KMS-11 (cell line): Measurements from ENCODE around the gene TSPAN14.

Source experiments
- H2AFZ ChIP-seq: fragments of 200-600 bp; sonication (generic); 2 replicates; pipeline ENCODE4 v1.6.1; 2016; ENCODE audit warnings: antibody characterized with exemption, mixed run types, low read depth
- H3K27ac ChIP-seq: fragments of 200-600 bp; sonication (generic); 2 replicates; pipeline ENCODE4 v1.6.1; 2016; ENCODE audit warnings: mild to moderate bottlenecking, mixed run types
- H3K27me3 ChIP-seq: fragments of 200-600 bp; sonication (generic); 2 replicates; pipeline ENCODE4 v1.6.1; 2017; ENCODE audit warnings: mild to moderate bottlenecking, low read depth, mixed run types, moderate library complexity; ENCODE audit not compliant: insufficient read depth
- H3K36me3 ChIP-seq: fragments of 200-600 bp; sonication (generic); 2 replicates; pipeline ENCODE4 v1.6.1; 2017; ENCODE audit warnings: mild to moderate bottlenecking, mixed run types; ENCODE audit not compliant: insufficient read depth
- H3K4me1 ChIP-seq: fragments of 200-600 bp; sonication (generic); 2 replicates; pipeline ENCODE4 v1.6.1; 2016; ENCODE audit warnings: mild to moderate bottlenecking, low read depth, mixed run types; ENCODE audit not compliant: poor library complexity, severe bottlenecking
- H3K4me2 ChIP-seq: fragments of 200-600 bp; sonication (generic); 2 replicates; pipeline ENCODE4 v1.7.0; 2016; ENCODE audit warnings: mild to moderate bottlenecking, mixed run types
- H3K4me3 ChIP-seq: fragments of 200-600 bp; sonication (generic); IDR thresholded peaks from 2 replicates; pipeline ENCODE4 v1.6.1; 2017; ENCODE audit warnings: low read depth, low read length, mixed read lengths; ENCODE audit not compliant: insufficient read depth
- H3K79me2 ChIP-seq: fragments of 200-600 bp; sonication (generic); 2 replicates; pipeline ENCODE4 v1.6.1; 2016; ENCODE audit warnings: low read depth, mixed run types; ENCODE audit not compliant: insufficient read depth
- H3K9ac ChIP-seq: fragments of 200-600 bp; sonication (generic); 2 replicates; pipeline ENCODE4 v1.6.1; 2016; ENCODE audit warnings: mild to moderate bottlenecking, mixed run types
- H4K20me1 ChIP-seq: fragments of 200-600 bp; sonication (generic); 2 replicates; pipeline ENCODE4 v1.6.1; 2016; ENCODE audit warnings: mild to moderate bottlenecking, mixed run types; ENCODE audit not compliant: insufficient read depth
- CTCF ChIP-seq: fragments of 200-600 bp; sonication (generic); conservative IDR thresholded peaks from 2 replicates; pipeline ENCODE4 v1.6.1; 2017; ENCODE audit warnings: low read depth, mild to moderate bottlenecking, antibody characterized with exemption, low read length, moderate library complexity, mixed read lengths

Gene TSPAN14

GRCh38 chr10:80571352-80571751 lies 117.2 kb downstream of the TSPAN14 start:
- no peak overlapping the region for H2AFZ ChIP-seq
- H3K79me2 ChIP-seq, result no peaks in the 10 kb centered on the region
- H3K36me3 ChIP-seq, result no peaks in the 10 kb centered on the region
- TF ChIP-seq CTCF, result no peak
- H3K4me3 ChIP-seq, result no peak overlapping the region
- no peak overlapping the region for H3K4me2 ChIP-seq
- H3K4me1 ChIP-seq, result no peaks in the 10 kb centered on the region
- H4K20me1 ChIP-seq, result no peaks in the 10 kb centered on the region
- no peak overlapping the region for H3K27ac ChIP-seq
- no peaks in the 10 kb centered on the region for H3K27me3 ChIP-seq
- no peak overlapping the region for H3K9ac ChIP-seq

- Histone ChIP-seq H3K4me1 (no peaks in the 10 kb centered on the region), H3K4me2 (no peak overlapping the region), H3K27ac (no peak overlapping the region), H4K20me1 (no peaks in the 10 kb centered on the region), H2AFZ (no peak overlapping the region), H3K4me3 (no peak overlapping the region), H3K9ac (no peak overlapping the region), H3K36me3 (no peaks in the 10 kb centered on the region), H3K27me3 (no peaks in the 10 kb centered on the region), H3K79me2 (no peaks in the 10 kb centered on the region)
- TF ChIP-seq CTCF, result no peak
These were observed 125.2 kb downstream of the TSPAN14 start for GRCh38 chr10:80579181-80579763.

DNA sequence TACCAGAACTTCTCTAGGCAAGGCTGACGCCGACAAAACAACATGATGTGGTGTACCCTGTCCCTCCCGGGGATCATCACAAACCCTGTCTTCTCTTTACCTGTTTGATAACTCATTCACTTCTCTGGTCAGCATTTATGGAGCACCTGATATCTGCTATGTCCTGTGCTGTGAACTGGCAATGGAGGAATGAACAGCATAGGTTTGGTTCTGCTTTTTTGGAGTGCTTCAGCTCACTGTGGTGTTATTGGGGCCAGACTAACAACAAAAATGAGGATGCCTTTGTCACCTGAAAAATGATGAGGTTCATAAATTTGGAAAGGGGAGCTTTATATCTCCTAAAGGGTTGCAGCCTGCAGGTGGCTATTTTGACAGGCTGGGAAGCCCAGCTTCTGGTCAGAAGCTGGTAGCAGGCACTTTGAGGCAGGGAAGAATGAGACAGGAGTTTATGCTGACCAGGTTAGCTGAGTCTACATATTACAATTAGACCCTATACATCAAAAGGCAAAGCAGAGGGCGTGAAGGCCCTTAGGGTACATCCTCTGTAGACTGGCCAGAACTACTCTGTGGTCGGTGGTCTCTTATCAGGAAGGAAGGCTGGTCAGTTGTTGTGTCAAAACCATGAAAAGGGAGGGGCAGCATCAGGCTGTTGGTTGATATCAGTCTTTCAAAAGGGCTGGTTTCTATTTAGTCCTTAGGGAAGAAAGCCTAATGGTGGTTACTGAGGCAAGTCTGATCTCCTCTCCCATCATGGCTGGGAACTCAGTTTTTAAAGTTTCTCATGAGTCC lies 125.9 kb downstream of the TSPAN14 start:
- H3K36me3 ChIP-seq, result no peaks in the 10 kb centered on the region
- H3K79me2 ChIP-seq, result no peaks in the 10 kb centered on the region
- no peak overlapping the region for H3K4me3 ChIP-seq
- H4K20me1 ChIP-seq, result no peaks in the 10 kb centered on the region
- no peak overlapping the region for H3K27ac ChIP-seq
- H2AFZ ChIP-seq, result no peak overlapping the region
- no peaks in the 10 kb centered on the region for H3K27me3 ChIP-seq
- no peak overlapping the region for H3K9ac ChIP-seq
- TF ChIP-seq CTCF, result no peak
- H3K4me1 ChIP-seq, result no peaks in the 10 kb centered on the region
- H3K4me2 ChIP-seq, result no peak overlapping the region

DNA sequence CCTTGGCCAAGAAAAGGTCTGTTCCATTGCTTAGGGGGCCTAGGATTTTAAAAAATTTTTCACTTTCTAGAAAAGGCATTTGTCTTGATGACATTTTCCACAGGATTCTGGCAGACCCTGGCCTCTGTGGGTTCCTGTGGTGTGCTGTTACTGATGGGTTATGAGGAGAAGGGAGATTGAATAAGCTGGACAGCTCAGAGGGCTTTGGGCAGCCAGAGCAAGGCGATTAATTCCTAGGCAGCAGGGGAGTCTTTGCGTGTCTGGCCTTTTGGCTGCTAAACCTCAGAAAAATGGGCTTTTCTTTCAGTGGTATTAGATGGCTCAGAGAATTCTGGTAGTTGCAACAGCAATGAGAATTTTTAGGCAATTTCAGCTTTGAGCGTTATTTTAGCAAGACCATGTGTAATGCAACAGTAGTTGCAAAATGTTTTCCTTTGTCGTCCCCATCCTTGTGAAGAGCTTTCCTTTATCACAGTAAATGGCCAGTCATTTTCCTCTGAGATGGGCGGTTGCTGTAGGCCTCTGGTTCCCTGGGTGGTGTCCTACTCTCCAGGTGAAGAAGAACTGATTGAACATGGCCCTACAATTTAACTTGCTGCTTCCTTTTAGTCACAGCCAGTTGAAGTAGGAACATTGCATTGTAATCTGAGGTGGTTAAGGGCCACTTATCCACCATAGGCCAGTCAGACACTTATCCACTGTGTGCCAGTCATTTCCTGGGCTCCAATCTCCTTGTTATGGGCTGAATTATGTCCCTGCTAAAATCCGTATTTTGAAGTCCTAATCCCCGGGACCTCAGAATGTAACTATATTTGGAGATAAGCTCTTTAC lies 126.7 kb downstream of the TSPAN14 start:
- TF ChIP-seq CTCF, result no peak
- Histone ChIP-seq H3K27ac (no peak overlapping the region), H3K4me2 (no peak overlapping the region), H2AFZ (no peak overlapping the region), H3K27me3 (no peaks in the 10 kb centered on the region), H3K4me3 (no peak overlapping the region), H3K9ac (no peak overlapping the region), H4K20me1 (no peaks in the 10 kb centered on the region), H3K36me3 (no peaks in the 10 kb centered on the region), H3K79me2 (no peaks in the 10 kb centered on the region), H3K4me1 (no peaks in the 10 kb centered on the region)
